ENCODE measurements around the gene ROBO1. TPM values are rescaled to one million over a fixed set of nuclear protein-coding genes. Genes with fewer than 3 reads are reported as not detected.

ROBO1 gene
- total RNA-seq, 1 donor from 2014 or later: 20.8 TPM

- no peaks in the 10 kb centered on the region for H3K36me3 ChIP-seq (ENCODE audit: control insufficient read depth, insufficient read depth, low read length)
- DNase-seq (ENCODE audit: low read depth): no peak
- TF ChIP-seq CTCF (IDR thresholded peaks at IDR 0.05; ENCODE audit: insufficient read depth, low read length, severe bottlenecking): no peak
- no peak for FAIRE-seq
- H3K27me3 ChIP-seq (ENCODE audit: control insufficient read depth, insufficient read depth, low read length): no peaks in the 10 kb centered on the region
- H3K4me3 ChIP-seq (ENCODE audit: low read depth, low read length): no peak overlapping the region
Measured at GRCh38 chr3:79097964-79098660, 669.7 kb downstream of the ROBO1 start.

GRCh38 chr3:79094654-79095053, 673.1 kb downstream of the ROBO1 start:
- FAIRE-seq (no peak), DNase-seq (ENCODE audit: low read depth) (no peak)
- Histone ChIP-seq H3K36me3 (ENCODE audit: control insufficient read depth, insufficient read depth, low read length) (no peaks in the 10 kb centered on the region), H3K4me3 (ENCODE audit: low read depth, low read length) (no peak overlapping the region), H3K27me3 (ENCODE audit: control insufficient read depth, insufficient read depth, low read length) (no peaks in the 10 kb centered on the region)
- no peak for TF ChIP-seq CTCF (IDR thresholded peaks at IDR 0.05; ENCODE audit: insufficient read depth, low read length, severe bottlenecking)

- Histone ChIP-seq H3K4me3 (ENCODE audit: low read depth, low read length) (no peak overlapping the region), H3K27me3 (ENCODE audit: control insufficient read depth, insufficient read depth, low read length) (no peaks in the 10 kb centered on the region), H3K36me3 (ENCODE audit: control insufficient read depth, insufficient read depth, low read length) (no peaks in the 10 kb centered on the region)
- peak; percentile 68 for TF ChIP-seq CTCF (IDR thresholded peaks at IDR 0.05; ENCODE audit: insufficient read depth, low read length, severe bottlenecking)
- DNase-seq (ENCODE audit: low read depth) (peak; percentile 59), FAIRE-seq (no peak)
Measured at GRCh38 chr3:79086514-79086913, 681.3 kb downstream of the ROBO1 start.

- no peak for FAIRE-seq
Measured at GRCh38 chr3:79085171-79085570, 682.6 kb downstream of the ROBO1 start.

GRCh38 chr3:79081335-79081734, 686.5 kb downstream of the ROBO1 start:
- no peak overlapping the region for H3K4me3 ChIP-seq (ENCODE audit: low read depth, low read length)
- no peaks in the 10 kb centered on the region for H3K36me3 ChIP-seq (ENCODE audit: control insufficient read depth, insufficient read depth, low read length)
- no peak for TF ChIP-seq CTCF (IDR thresholded peaks at IDR 0.05; ENCODE audit: insufficient read depth, low read length, severe bottlenecking)
- DNase-seq (ENCODE audit: low read depth) (no peak), FAIRE-seq (no peak)
- no peaks in the 10 kb centered on the region for H3K27me3 ChIP-seq (ENCODE audit: control insufficient read depth, insufficient read depth, low read length)

More at GRCh38 chr3:79085171-79085570, 682.6 kb downstream of the ROBO1 start:
- Histone ChIP-seq H3K36me3 (ENCODE audit: control insufficient read depth, insufficient read depth, low read length) (no peaks in the 10 kb centered on the region), H3K27me3 (ENCODE audit: control insufficient read depth, insufficient read depth, low read length) (no peaks in the 10 kb centered on the region), H3K4me3 (ENCODE audit: low read depth, low read length) (no peak overlapping the region)
- TF ChIP-seq CTCF (IDR thresholded peaks at IDR 0.05; ENCODE audit: insufficient read depth, low read length, severe bottlenecking): no peak
- DNase-seq (ENCODE audit: low read depth): peak; percentile 8

GRCh38 chr3:79074558-79074957, 693.2 kb downstream of the ROBO1 start:
- no peak for DNase-seq (ENCODE audit: low read depth)
- no peak for TF ChIP-seq CTCF (IDR thresholded peaks at IDR 0.05; ENCODE audit: insufficient read depth, low read length, severe bottlenecking)
- no peaks in the 10 kb centered on the region for H3K27me3 ChIP-seq (ENCODE audit: control insufficient read depth, insufficient read depth, low read length)
- H3K4me3 ChIP-seq (ENCODE audit: low read depth, low read length): no peak overlapping the region
- no peak for FAIRE-seq
- no peaks in the 10 kb centered on the region for H3K36me3 ChIP-seq (ENCODE audit: control insufficient read depth, insufficient read depth, low read length)

All from bronchial epithelial cell (primary cell).